ENCODE measurements around the gene ZNF99. TPM values are rescaled to one million over a fixed set of nuclear protein-coding genes. Genes with fewer than 3 reads are reported as not detected.
"Not testable (repeated sequence)": the region's sequence is repeated elsewhere in the genome, so short reads cannot be mapped to it uniquely, and the experiment has no call there.

ZNF99 gene
- total and polyA plus RNA-seq, 9 of the 15 experiments (the other 6 are each of a cell fraction or from before 2014, with no cell fraction given) = not detected

GRCh38 chr19:22703096-22703495, 80.9 kb downstream of the ZNF99 start:
- FAIRE-seq; in situ Hi-C loops (cut with MboI); intact Hi-C loops (cut with micrococcal nuclease): not testable (repeated sequence)

GRCh38 chr19:22702661-22703060, 81.3 kb downstream of the ZNF99 start:
- DNase-seq (ENCODE audit: extremely low read depth in 1 of 4, low spot score in 3 of 4); ATAC-seq; POLR2A ChIA-PET; H3K9me3 ChIP-seq (replicated peaks; ENCODE audit: control insufficient read depth, insufficient read depth, low read depth, low read length); H3K36me3 ChIP-seq (ENCODE audit: control insufficient read depth, insufficient read depth, low read length); in situ Hi-C loops (cut with MboI); H3K4me3 ChIP-seq; BruUV-seq (replicated peaks); FAIRE-seq; CTCF ChIA-PET (ENCODE audit: low intra/inter-chr PET ratio); H3K9me1 ChIP-seq (ENCODE audit: control insufficient read depth, insufficient read depth, low read length); H2AFZ ChIP-seq (ENCODE audit: low read depth, low read length); H3K27me3 ChIP-seq (ENCODE audit: control insufficient read depth in 2 of 2, insufficient read depth in 2 of 2, low read length in 2 of 2); H3K9ac ChIP-seq (ENCODE audit: insufficient read depth in 1 of 2, low read depth in 2 of 2, low read length in 2 of 2); H4K20me1 ChIP-seq (replicated peaks; ENCODE audit: control insufficient read depth, insufficient read depth, low read length); H3K4me1 ChIP-seq (replicated peaks in 1 of 2; ENCODE audit: control insufficient read depth in 2 of 2, insufficient read depth in 2 of 2, low read length in 2 of 2); H3K4me2 ChIP-seq (ENCODE audit: insufficient read depth, low read length); H3K27ac ChIP-seq (ENCODE audit: extremely low read depth, low read depth, low read length); H3K79me2 ChIP-seq (ENCODE audit: control insufficient read depth, insufficient read depth, low read length); intact Hi-C loops (cut with micrococcal nuclease): not testable (repeated sequence)
- 4% methylated on average over 4 of the region's 22 CpGs for WGBS (ENCODE audit: insufficient coverage, low coverage, missing lambda C conversion rate)

More at GRCh38 chr19:22703096-22703495, 80.9 kb downstream of the ZNF99 start:
- H3K9me3 ChIP-seq (replicated peaks; ENCODE audit: control insufficient read depth, insufficient read depth, low read depth, low read length); BruUV-seq (replicated peaks); H3K9me1 ChIP-seq (ENCODE audit: control insufficient read depth, insufficient read depth, low read length); H3K4me1 ChIP-seq (replicated peaks in 1 of 2; ENCODE audit: control insufficient read depth in 2 of 2, insufficient read depth in 2 of 2, low read length in 2 of 2); H3K36me3 ChIP-seq (ENCODE audit: control insufficient read depth, insufficient read depth, low read length); H3K4me3 ChIP-seq; H2AFZ ChIP-seq (ENCODE audit: low read depth, low read length); H3K9ac ChIP-seq (ENCODE audit: insufficient read depth in 1 of 2, low read depth in 2 of 2, low read length in 2 of 2); ATAC-seq; H3K4me2 ChIP-seq (ENCODE audit: insufficient read depth, low read length); H3K27ac ChIP-seq (ENCODE audit: extremely low read depth, low read depth, low read length); DNase-seq (ENCODE audit: extremely low read depth in 1 of 4, low spot score in 3 of 4); H3K79me2 ChIP-seq (ENCODE audit: control insufficient read depth, insufficient read depth, low read length); H4K20me1 ChIP-seq (replicated peaks; ENCODE audit: control insufficient read depth, insufficient read depth, low read length); CTCF ChIA-PET (ENCODE audit: low intra/inter-chr PET ratio); H3K27me3 ChIP-seq (ENCODE audit: control insufficient read depth in 2 of 2, insufficient read depth in 2 of 2, low read length in 2 of 2); POLR2A ChIA-PET: not testable (repeated sequence)
- 2% methylated on average over 7 of the region's 28 CpGs for WGBS (ENCODE audit: insufficient coverage, low coverage, missing lambda C conversion rate)

Small RNA genes within 50 kb of the gene (small RNA-seq; reads per million reads assigned to genes)
- not detected for gene AC008626.1
- gene AC008626.2 = not detected

Other genes with a start within 250 kb of the ZNF99 start
- 0.08 TPM in 1 of 2 replicates, not detected in the other for gene ZNF492, start 149.8 kb downstream of the ZNF99 start, total RNA-seq (2014; rRNA removed)
- gene ZNF492, start 149.8 kb downstream of the ZNF99 start, total RNA-seq (2014; rRNA removed; fragmentation: Illumina TruSeq; extraction: Trizol) = 0.11 and 0.16 TPM in 2 replicates
- gene ZNF492, start 149.8 kb downstream of the ZNF99 start, total RNA-seq (2015; rRNA removed; fragmentation: Illumina TruSeq; extraction: Trizol) = 0.04 and 0.11 TPM in 2 replicates
- gene ZNF492, start 149.8 kb downstream of the ZNF99 start, total RNA-seq (2021) = 0.07 and 0.13 TPM in 2 replicates
- 0.14 and 0.22 TPM in 2 replicates for gene ZNF492, start 149.8 kb downstream of the ZNF99 start, polyA plus RNA-seq (2011; rRNA removed)
- gene ZNF492, start 149.8 kb downstream of the ZNF99 start, polyA plus RNA-seq (2014; fragmentation: Illumina TruSeq; extraction: Trizol) = 0.10 and 0.13 TPM in 2 replicates
- gene ZNF492, start 149.8 kb downstream of the ZNF99 start, polyA plus RNA-seq (2014; fragmentation: Nextera tagmentation; extraction: Ambion mirVana) = under 1 TPM; 0.01 TPM
- gene ZNF492, start 149.8 kb downstream of the ZNF99 start, polyA plus RNA-seq (2014; rRNA removed) = 0.05 TPM in 1 of 2 replicates, not detected in the other
- gene ZNF723, start 48.1 kb upstream of the ZNF99 start, total RNA-seq (2014; rRNA removed) = 0.18 TPM in 1 of 2 replicates, not detected in the other
- 0.07 TPM in 1 of 2 replicates, not detected in the other for gene ZNF723, start 48.1 kb upstream of the ZNF99 start, total RNA-seq (2014; rRNA removed; fragmentation: Illumina TruSeq; extraction: Trizol)
- gene ZNF723, start 48.1 kb upstream of the ZNF99 start, total RNA-seq (2015; rRNA removed; fragmentation: Illumina TruSeq; extraction: Trizol) = 0.11 TPM in 2 replicates
- not detected in 2 replicates for gene ZNF723, start 48.1 kb upstream of the ZNF99 start, total RNA-seq (2021)
- gene ZNF723, start 48.1 kb upstream of the ZNF99 start, polyA plus RNA-seq (2011; rRNA removed) = not detected in 2 replicates
- not detected in 2 replicates for gene ZNF723, start 48.1 kb upstream of the ZNF99 start, polyA plus RNA-seq (2014; fragmentation: Illumina TruSeq; extraction: Trizol)
- gene ZNF723, start 48.1 kb upstream of the ZNF99 start, polyA plus RNA-seq (2014; fragmentation: Nextera tagmentation; extraction: Ambion mirVana) = not detected
- gene ZNF723, start 48.1 kb upstream of the ZNF99 start, polyA plus RNA-seq (2014; rRNA removed) = 0.04 TPM in 1 of 2 replicates, not detected in the other
- gene ZNF728, start 219.0 kb upstream of the ZNF99 start, total RNA-seq (2014; rRNA removed) = 0.77 and 0.94 TPM in 2 replicates
- gene ZNF728, start 219.0 kb upstream of the ZNF99 start, total RNA-seq (2014; rRNA removed; fragmentation: Illumina TruSeq; extraction: Trizol) = 1.3 and 1.7 TPM in 2 replicates
- gene ZNF728, start 219.0 kb upstream of the ZNF99 start, total RNA-seq (2015; rRNA removed; fragmentation: Illumina TruSeq; extraction: Trizol) = 1.2 and 1.5 TPM in 2 replicates
- 0.67 and 1.0 TPM in 2 replicates for gene ZNF728, start 219.0 kb upstream of the ZNF99 start, total RNA-seq (2021)
- gene ZNF728, start 219.0 kb upstream of the ZNF99 start, polyA plus RNA-seq (2011; rRNA removed) = 0.09 and 0.26 TPM in 2 replicates
- 0.40 and 0.71 TPM in 2 replicates for gene ZNF728, start 219.0 kb upstream of the ZNF99 start, polyA plus RNA-seq (2014; fragmentation: Illumina TruSeq; extraction: Trizol)
- under 1 TPM; 0.34 to 0.45 TPM for gene ZNF728, start 219.0 kb upstream of the ZNF99 start, polyA plus RNA-seq (2014; fragmentation: Nextera tagmentation; extraction: Ambion mirVana)
- gene ZNF728, start 219.0 kb upstream of the ZNF99 start, polyA plus RNA-seq (2014; rRNA removed) = 0.38 and 0.46 TPM in 2 replicates